Spleen (tissue), 11 donors: ENCODE measurements around the gene NKIRAS1. TPM values are rescaled to one million over a fixed set of nuclear protein-coding genes. Genes with fewer than 3 reads are reported as not detected.

Experiments
- DNase-seq: peaks from one replicate; pipeline ENCODE4 v3.0.0-alpha.2; 2020
- H3K27ac ChIP-seq, 8 donors: fragments of 200-600 bp; sonication (generic) in 7 of 8; 1 replicate in 4 of 8; 2 replicates in 4 of 8; pipeline versions ENCODE4 v1.5.0 to v1.8.0; 2016 to 2021; ENCODE audit warnings: inconsistent platforms in 4 of 8, mild to moderate bottlenecking in 4 of 8, moderate library complexity in 1 of 8
- H3K27me3 ChIP-seq, 7 donors: fragments of 200-600 bp; sonication (generic) in 6 of 7; replicated peaks in 1 of 7; 1 replicate in 4 of 7; 2 replicates in 3 of 7; pipeline versions ENCODE4 v1.5.0 to v1.8.0; 2016 to 2021; ENCODE audit warnings: inconsistent platforms in 3 of 7, mild to moderate bottlenecking in 1 of 7
- H3K36me3 ChIP-seq, 6 donors: fragments of 200-600 bp; sonication (generic) in 5 of 6; 1 replicate in 4 of 6; 2 replicates in 2 of 6; pipeline versions ENCODE4 v1.5.0 to v1.8.0; 2016 to 2021; ENCODE audit warnings: inconsistent platforms in 2 of 6
- H3K4me1 ChIP-seq, 6 donors: fragments of 200-600 bp; sonication (generic) in 5 of 6; 1 replicate in 3 of 6; 2 replicates in 3 of 6; pipeline versions ENCODE4 v1.5.0 to v1.8.0; 2016 to 2021; ENCODE audit warnings: inconsistent platforms in 3 of 6
- H3K4me3 ChIP-seq, 8 donors: fragments of 200-600 bp; sonication (generic) in 7 of 8; 1 replicate in 4 of 8; 2 replicates in 4 of 8; pipeline versions ENCODE4 v1.5.0 to v1.8.0; 2016 to 2021; ENCODE audit warnings: inconsistent platforms in 4 of 8, mild to moderate bottlenecking in 4 of 8, moderate library complexity in 2 of 8
- H3K9me3 ChIP-seq, 8 donors: fragments of 200-600 bp; sonication (generic) in 7 of 8; 1 replicate in 4 of 8; 2 replicates in 4 of 8; pipeline versions ENCODE4 v1.5.0 to v1.8.0; 2016 to 2021; ENCODE audit warnings: inconsistent platforms in 4 of 8
- POLR2A ChIP-seq, 3 donors: fragments of 450-650 bp; IDR thresholded peaks; one replicate each; pipeline ENCODE4 v1.5.1; 2017; ENCODE audit warnings: antibody characterized with exemption in 3 of 3, mild to moderate bottlenecking in 1 of 3
- POLR2AphosphoS5 ChIP-seq, 3 donors: sonication (generic); formaldehyde crosslinking; IDR thresholded peaks; one replicate each; pipeline ENCODE4 v1.5.1; 2017; ENCODE audit warnings: antibody characterized with exemption in 3 of 3
- WGBS, 5 donors: extraction: QIAGEN DNeasy Blood & Tissue Kit in 3 of 5; methylation state at CpG; one replicate each; pipeline versions ENCODE4 v1.1.5 to v1.1.7; 2013 to 2018; 5-methylcytosine and 5-hydroxymethylcytosine counted together
- intact Hi-C: fragments of 100-400 bp; cut with DNase I; formaldehyde crosslinking; loops from one replicate; pipeline ENCODE4 v1.15.0; 2023; ENCODE audit warnings: low total_unique reads
- polyA plus RNA-seq, 3 donors: library from polyadenylated mRNA; stranded (reverse); fragments of 200-250 nt; gene quantifications; one replicate each; pipeline ENCODE4 v1.2.1, GENCODE V29; 2013
- total RNA-seq, 7 donors: library from RNA; depleted of rRNA in 3 of 7; stranded (reverse); fragments of >200 nt in 3 of 7; fragmentation: NEBNext Ultra II Directional in 4 of 7; extraction: Animal tissue kit (Norgen Biotek cat#: 25700) in 4 of 7; gene quantifications; one replicate each; pipeline versions ENCODE4 v1.1.0 to v1.2.1, GENCODE V29; 2016 to 2021
- TF ChIP-seq, protein P1 (sequence below), 11 experiments: fragments of 200-600 bp in 7 of 11; fragments of 450-650 bp in 4 of 11; sonication (generic) in 4 of 11; IDR thresholded peaks in 8 of 11; conservative IDR thresholded peaks in 3 of 11; 1 replicate in 7 of 11; 2 replicates in 4 of 11; pipeline versions ENCODE4 v1.4.0 to v1.8.0; 2016 to 2021; ENCODE audit warnings: antibody characterized with exemption in 11 of 11, inconsistent platforms in 4 of 11, mild to moderate bottlenecking in 1 of 11
- donor health status: healthy with polysubstance abuse.
- donor health status: DM: no; HTN: no; CAD: no; lungs with moderate emphysema.
- donor health status: DM: no; HTN: no; CAD: no.
- donor health status: Bipolar disorder and iron deficiency.
- donor health status: healthy.
- donor health status: DM: no; HTN: no; CAD: no.
- donor health status: DM: yes; HTN: yes; CAD: no.

The NKIRAS1 gene
- total and polyA plus RNA-seq, 10 donors = 3.5 to 14.2 (median 8.9) TPM

DNA sequence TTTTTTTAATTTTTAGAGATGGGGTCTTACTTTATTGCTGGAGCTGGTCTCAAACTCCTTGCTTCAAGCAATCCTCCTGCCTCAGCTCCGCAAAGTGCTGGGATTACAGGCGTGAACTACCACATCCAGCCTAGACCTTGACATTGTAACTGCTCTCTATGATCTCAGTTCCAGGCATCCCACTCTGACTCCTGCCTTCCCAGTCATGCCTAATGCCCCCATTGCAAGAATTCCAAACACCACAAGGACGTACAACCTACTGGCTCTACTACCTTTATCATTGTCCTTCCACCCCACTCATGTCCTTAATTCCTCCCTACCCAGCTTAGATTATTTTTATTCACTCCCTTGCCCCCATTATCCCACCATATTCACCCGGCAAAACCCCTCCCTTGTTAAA is 21.6 kb downstream of the NKIRAS1 start:
- peaks cover 0 to 75% (median 21%) of the 10 kb centered on the region in 6 donors for H3K36me3 ChIP-seq
- DNase-seq = no peak
- no peak overlapping the region for H3K27ac ChIP-seq
- TF ChIP-seq POLR2AphosphoS5 (IDR thresholded peaks at IDR 0.05) (no peak), POLR2A (IDR thresholded peaks at IDR 0.05) (no peak)
- TF ChIP-seq, protein P1, sequence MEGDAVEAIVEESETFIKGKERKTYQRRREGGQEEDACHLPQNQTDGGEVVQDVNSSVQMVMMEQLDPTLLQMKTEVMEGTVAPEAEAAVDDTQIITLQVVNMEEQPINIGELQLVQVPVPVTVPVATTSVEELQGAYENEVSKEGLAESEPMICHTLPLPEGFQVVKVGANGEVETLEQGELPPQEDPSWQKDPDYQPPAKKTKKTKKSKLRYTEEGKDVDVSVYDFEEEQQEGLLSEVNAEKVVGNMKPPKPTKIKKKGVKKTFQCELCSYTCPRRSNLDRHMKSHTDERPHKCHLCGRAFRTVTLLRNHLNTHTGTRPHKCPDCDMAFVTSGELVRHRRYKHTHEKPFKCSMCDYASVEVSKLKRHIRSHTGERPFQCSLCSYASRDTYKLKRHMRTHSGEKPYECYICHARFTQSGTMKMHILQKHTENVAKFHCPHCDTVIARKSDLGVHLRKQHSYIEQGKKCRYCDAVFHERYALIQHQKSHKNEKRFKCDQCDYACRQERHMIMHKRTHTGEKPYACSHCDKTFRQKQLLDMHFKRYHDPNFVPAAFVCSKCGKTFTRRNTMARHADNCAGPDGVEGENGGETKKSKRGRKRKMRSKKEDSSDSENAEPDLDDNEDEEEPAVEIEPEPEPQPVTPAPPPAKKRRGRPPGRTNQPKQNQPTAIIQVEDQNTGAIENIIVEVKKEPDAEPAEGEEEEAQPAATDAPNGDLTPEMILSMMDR (IDR thresholded peaks at IDR 0.05 in 8 of 11, conservative IDR thresholded peaks at IDR 0.05 in 3 of 11) = no peak
- no peaks in the 10 kb centered on the region for H3K9me3 ChIP-seq
- peaks cover 0 to 14% (median 0%) of the 10 kb centered on the region in 6 donors for H3K4me1 ChIP-seq
- no peaks in the 10 kb centered on the region for H3K27me3 ChIP-seq
- intact Hi-C loops = no loop called here
- H3K4me3 ChIP-seq = no peak overlapping the region
- WGBS, 5 donors = 83 to 97% (median 96%) methylated on average over 4 of the region's 4 CpGs

DNA sequence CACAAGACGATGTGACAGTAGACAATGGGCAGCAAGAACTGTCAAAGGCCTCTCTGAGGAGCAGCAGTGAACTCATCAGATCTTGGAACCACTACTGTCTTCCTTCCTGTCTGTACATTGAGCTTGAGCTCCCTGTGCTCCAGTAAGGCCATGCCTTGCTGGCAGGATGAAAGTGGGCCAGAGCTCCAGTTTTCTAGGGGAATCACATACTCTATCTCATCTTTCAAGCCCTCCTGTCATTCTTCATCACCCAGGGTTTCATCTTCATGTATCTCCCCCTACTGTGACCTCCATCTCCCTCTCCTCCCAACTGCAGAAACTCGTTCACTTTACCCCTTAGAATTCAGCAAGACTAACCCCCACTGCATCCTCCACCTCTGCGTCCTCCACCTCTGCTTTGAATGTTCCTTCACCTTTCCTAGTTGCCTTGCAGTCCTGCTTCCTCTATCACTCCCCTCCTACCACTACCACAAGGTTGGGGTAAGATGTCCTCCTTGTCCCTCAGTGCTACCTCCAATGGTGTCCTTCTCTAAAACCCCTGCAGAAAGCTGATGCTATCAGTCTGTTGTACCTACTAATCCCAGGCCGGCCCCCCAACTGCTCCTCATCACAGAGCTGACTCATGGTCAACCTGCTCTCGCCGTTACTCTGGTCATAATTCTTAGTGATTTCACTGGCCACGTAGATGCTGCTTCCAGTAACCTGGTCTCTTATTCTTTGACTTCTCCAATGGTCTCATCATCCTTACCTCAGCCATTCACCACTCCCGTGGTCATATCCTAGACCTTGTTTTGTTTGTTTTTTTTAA is 22.3 kb downstream of the NKIRAS1 start:
- no peak for TF ChIP-seq POLR2AphosphoS5 (IDR thresholded peaks at IDR 0.05)
- peaks cover 0 to 75% (median 17%) of the 10 kb centered on the region in 6 donors for H3K36me3 ChIP-seq
- no peak for DNase-seq
- no peaks in the 10 kb centered on the region for H3K9me3 ChIP-seq
- H3K27me3 ChIP-seq = no peaks in the 10 kb centered on the region
- WGBS, 5 donors = 83 to 91% (median 87%) methylated on average over 8 of the region's 8 CpGs
- H3K4me1 ChIP-seq = peaks cover 0 to 16% (median under 1%) of the 10 kb centered on the region in 6 donors
- no peak overlapping the region for H3K27ac ChIP-seq
- H3K4me3 ChIP-seq = no peak overlapping the region
- intact Hi-C loops = no loop called here

DNA sequence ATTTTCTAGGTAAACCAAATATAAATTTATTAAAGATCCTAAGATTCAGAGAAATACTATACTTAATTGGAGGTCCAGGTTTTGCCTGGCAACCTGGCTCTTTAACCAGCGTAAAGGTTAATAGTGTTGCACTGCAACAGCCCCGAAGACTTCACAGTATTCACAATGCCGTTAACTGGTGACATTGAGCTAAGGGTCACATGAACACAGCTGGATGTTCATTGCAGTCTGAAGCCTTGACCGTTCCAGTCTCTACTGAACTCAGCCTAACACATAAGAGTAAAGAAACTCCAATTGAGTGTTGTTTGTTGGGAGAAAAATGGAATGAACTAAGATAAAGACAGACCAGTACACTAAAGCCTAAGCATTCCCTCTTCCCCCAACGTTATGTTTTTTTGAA is 26.8 kb downstream of the NKIRAS1 start:
- intact Hi-C loops = no loop called here
- peaks cover 0 to 58% (median 7%) of the 10 kb centered on the region in 6 donors for H3K36me3 ChIP-seq
- H3K9me3 ChIP-seq = no peaks in the 10 kb centered on the region
- DNase-seq = no peak
- H3K4me1 ChIP-seq = peaks cover 0 to 37% (median 11%) of the 10 kb centered on the region in 6 donors
- peak overlapping the region in 1 of 8 donors; percentile 45 for H3K27ac ChIP-seq
- H3K4me3 ChIP-seq = no peak overlapping the region
- 83 to 94% (median 88%) methylated on average over 5 of the region's 5 CpGs for WGBS, 5 donors
- TF ChIP-seq, protein P1 (IDR thresholded peaks at IDR 0.05 in 8 of 11, conservative IDR thresholded peaks at IDR 0.05 in 3 of 11) = no peak
- no peak for TF ChIP-seq POLR2A (IDR thresholded peaks at IDR 0.05)
- TF ChIP-seq POLR2AphosphoS5 (IDR thresholded peaks at IDR 0.05) = no peak
- H3K27me3 ChIP-seq = no peaks in the 10 kb centered on the region

DNA sequence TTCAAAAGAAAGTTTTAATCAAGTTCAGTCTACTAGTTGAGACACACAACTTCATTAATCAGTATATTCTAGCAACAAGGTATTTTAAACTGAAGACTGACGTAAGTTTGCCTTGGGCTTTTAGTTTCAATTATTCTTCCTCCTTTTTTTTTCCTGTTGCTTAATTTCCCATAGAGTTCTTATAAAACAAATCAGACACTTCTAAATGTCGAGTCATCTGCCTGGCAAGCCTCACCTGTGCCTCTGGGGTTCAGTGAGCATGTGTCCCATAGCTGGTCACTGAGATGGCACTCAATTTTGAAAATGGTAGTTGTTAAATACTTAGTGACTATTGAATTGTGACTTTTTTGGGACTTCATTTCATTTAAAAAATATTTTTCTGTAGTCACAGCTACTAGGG is 27.4 kb downstream of the NKIRAS1 start:
- peaks cover 0 to 53% (median 7%) of the 10 kb centered on the region in 6 donors for H3K36me3 ChIP-seq
- H3K4me3 ChIP-seq = no peak overlapping the region
- no peaks in the 10 kb centered on the region for H3K27me3 ChIP-seq
- WGBS, 5 donors = 51 to 68% (median 53%) methylated on average over 2 of the region's 2 CpGs
- intact Hi-C loops = no loop called here
- no peak for DNase-seq
- H3K9me3 ChIP-seq = no peaks in the 10 kb centered on the region
- peaks cover 0 to 40% (median 11%) of the 10 kb centered on the region in 6 donors for H3K4me1 ChIP-seq
- peak overlapping the region in 4 of 8 donors; percentile 2 to 45 (median 3) for H3K27ac ChIP-seq
- TF ChIP-seq POLR2A (IDR thresholded peaks at IDR 0.05) (no peak), POLR2AphosphoS5 (IDR thresholded peaks at IDR 0.05) (no peak)
- TF ChIP-seq, protein P1 (IDR thresholded peaks at IDR 0.05 in 8 of 11, conservative IDR thresholded peaks at IDR 0.05 in 3 of 11) = no peak
